NCI-H1694 (cell line): ENCODE measurements around the gene DYNC1I2.

Experiments used
- DNase-seq: peaks from one replicate; lab custom pipeline; 2025; lab: John Stamatoyannopoulos, UW

Gene DYNC1I2

GRCh38 chr2:171778515-171778914 lies 91.2 kb downstream of the DYNC1I2 start:
- no peak for DNase-seq

GRCh38 chr2:171785450-171785849 lies 98.2 kb downstream of the DYNC1I2 start:
- no peak for DNase-seq

- no peak for DNase-seq
These were observed 100.2 kb downstream of the DYNC1I2 start for GRCh38 chr2:171787333-171788072.

GRCh38 chr2:171788316-171788993 lies 101.2 kb downstream of the DYNC1I2 start:
- DNase-seq = no peak

- no peak for DNase-seq
These were observed 102.7 kb downstream of the DYNC1I2 start for GRCh38 chr2:171789956-171790355.

GRCh38 chr2:171791361-171791760 lies 104.1 kb downstream of the DYNC1I2 start:
- no peak for DNase-seq

GRCh38 chr2:171792157-171792556 lies 104.9 kb downstream of the DYNC1I2 start:
- DNase-seq = no peak

GRCh38 chr2:171792886-171793580 lies 105.8 kb downstream of the DYNC1I2 start:
- DNase-seq = no peak

- DNase-seq = no peak
These were observed 106.7 kb downstream of the DYNC1I2 start for GRCh38 chr2:171793691-171794678.

- DNase-seq = no peak
These were observed 107.6 kb downstream of the DYNC1I2 start for GRCh38 chr2:171794918-171795317.
